ENCODE data around the gene TPO. TPM values are rescaled to one million over a fixed set of nuclear protein-coding genes. Genes with fewer than 3 reads are reported as not detected.

TPO gene
- total RNA-seq, 1 donor from 2014 or later: not detected

DNA sequence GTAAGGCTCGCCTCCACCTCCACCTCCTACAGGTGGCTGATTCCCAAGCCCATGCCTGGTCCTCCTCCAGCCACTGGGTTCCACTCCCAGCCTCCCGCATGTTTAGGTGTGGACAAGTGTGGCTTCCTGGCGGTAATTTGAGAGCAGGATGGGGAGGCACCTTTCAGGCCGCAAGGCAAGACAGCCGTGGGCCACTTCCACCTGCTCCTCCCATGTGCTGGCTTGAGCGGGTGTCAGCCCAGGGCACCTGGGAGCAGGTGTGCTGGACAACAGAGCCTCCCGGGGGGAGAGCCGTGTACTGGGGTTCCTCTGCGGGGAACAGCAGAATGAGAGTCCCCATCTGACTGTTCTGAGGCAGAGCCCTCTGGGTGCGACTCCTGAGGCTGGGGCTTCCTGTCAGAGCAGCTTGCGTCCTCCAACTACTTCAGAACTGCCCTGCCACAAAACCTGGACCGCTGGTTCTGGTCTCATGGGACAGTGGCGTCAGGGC, 83.9 kb downstream of the TPO start:
- Histone ChIP-seq H2AFZ (replicated peaks) (no peak overlapping the region), H3F3A (ENCODE audit: low read depth) (no peaks in the 10 kb centered on the region), H3K36me3 (no peaks in the 10 kb centered on the region), H3K27me3 (no peaks in the 10 kb centered on the region), H3K79me2 (ENCODE audit: low read depth) (no peaks in the 10 kb centered on the region), H4K20me1 (ENCODE audit: low read depth) (no peaks in the 10 kb centered on the region), H3K4me1 (no peaks in the 10 kb centered on the region), H3K27ac (no peak overlapping the region), H3K4me3 (no peak overlapping the region), H3K9ac (no peak overlapping the region), H3K9me3 (ENCODE audit: low read depth) (no peaks in the 10 kb centered on the region), H3K4me2 (no peak overlapping the region)
- Mint-ChIP-seq H3K9me3 (no peaks in the 10 kb centered on the region), H3K27me3 (ENCODE audit: insufficient read depth, low read depth) (no peaks in the 10 kb centered on the region), H3K36me3 (no peaks in the 10 kb centered on the region), H3K27ac (no peak overlapping the region), H3K4me1 (peaks cover 9% of the 10 kb centered on the region), H3K4me3 (no peak overlapping the region)
- no peak for DNase-seq (ENCODE audit: low spot score)
- TF ChIP-seq EZH2phosphoT487 (IDR thresholded peaks at IDR 0.05) (no peak), EZH2 (IDR thresholded peaks at IDR 0.05) (no peak), CTCF (IDR thresholded peaks at IDR 0.05) (no peak)

- Histone ChIP-seq H3K27ac (no peak overlapping the region), H3F3A (ENCODE audit: low read depth) (no peaks in the 10 kb centered on the region), H3K9me3 (ENCODE audit: low read depth) (no peaks in the 10 kb centered on the region), H4K20me1 (ENCODE audit: low read depth) (no peaks in the 10 kb centered on the region), H3K36me3 (no peaks in the 10 kb centered on the region), H3K4me1 (no peaks in the 10 kb centered on the region), H3K27me3 (no peaks in the 10 kb centered on the region), H3K4me2 (no peak overlapping the region), H3K9ac (no peak overlapping the region), H3K4me3 (no peak overlapping the region), H2AFZ (replicated peaks) (no peak overlapping the region), H3K79me2 (ENCODE audit: low read depth) (no peaks in the 10 kb centered on the region)
- peaks cover 3% of the 10 kb centered on the region for H3K4me1 Mint-ChIP-seq
- H3K9me3 Mint-ChIP-seq: no peaks in the 10 kb centered on the region
- TF ChIP-seq CTCF (IDR thresholded peaks at IDR 0.05): no peak
- no peak for TF ChIP-seq EZH2 (IDR thresholded peaks at IDR 0.05)
- TF ChIP-seq EZH2phosphoT487 (IDR thresholded peaks at IDR 0.05): no peak
- H3K4me3 Mint-ChIP-seq: no peak overlapping the region
- no peak for DNase-seq (ENCODE audit: low spot score)
- H3K27ac Mint-ChIP-seq: no peak overlapping the region
- no peaks in the 10 kb centered on the region for H3K27me3 Mint-ChIP-seq (ENCODE audit: insufficient read depth, low read depth)
- no peaks in the 10 kb centered on the region for H3K36me3 Mint-ChIP-seq
Observed at GRCh38 chr2:1498176-1498575, 84.9 kb downstream of the TPO start.

- peak overlapping the region; percentile 42 for H3K27ac Mint-ChIP-seq
- no peak for TF ChIP-seq EZH2phosphoT487 (IDR thresholded peaks at IDR 0.05)
- no peak for TF ChIP-seq CTCF (IDR thresholded peaks at IDR 0.05)
- no peak for TF ChIP-seq EZH2 (IDR thresholded peaks at IDR 0.05)
- Histone ChIP-seq H3F3A (ENCODE audit: low read depth) (no peaks in the 10 kb centered on the region), H3K4me1 (no peaks in the 10 kb centered on the region), H3K9ac (no peak overlapping the region), H3K36me3 (no peaks in the 10 kb centered on the region), H3K4me3 (no peak overlapping the region), H3K4me2 (no peak overlapping the region), H3K27ac (no peak overlapping the region), H4K20me1 (ENCODE audit: low read depth) (no peaks in the 10 kb centered on the region), H2AFZ (replicated peaks) (no peak overlapping the region), H3K27me3 (no peaks in the 10 kb centered on the region), H3K9me3 (ENCODE audit: low read depth) (no peaks in the 10 kb centered on the region), H3K79me2 (ENCODE audit: low read depth) (no peaks in the 10 kb centered on the region)
- no peak overlapping the region for H3K4me3 Mint-ChIP-seq
- no peaks in the 10 kb centered on the region for H3K36me3 Mint-ChIP-seq
- no peak for DNase-seq (ENCODE audit: low spot score)
- H3K9me3 Mint-ChIP-seq: no peaks in the 10 kb centered on the region
- H3K27me3 Mint-ChIP-seq (ENCODE audit: insufficient read depth, low read depth): no peaks in the 10 kb centered on the region
- no peaks in the 10 kb centered on the region for H3K4me1 Mint-ChIP-seq
Observed at GRCh38 chr2:1499033-1499795, 86.0 kb downstream of the TPO start.
